ENCODE measurements around the gene CHD8. TPM values are rescaled to one million over a fixed set of nuclear protein-coding genes. Genes with fewer than 3 reads are reported as not detected.
A peak's percentile ranks its signal among the peaks of the same experiment; 100 is the strongest.

The CHD8 gene
- total RNA-seq, 1 experiment from 2014 or later = 135 TPM

- peak within 1 kb of the TSS; percentile 73 for H3K14ac ChIP-seq (ENCODE audit: insufficient read depth, low read length)
- no peak within 1 kb of the TSS for H3K4ac ChIP-seq (ENCODE audit: low read depth, low read length)
- Mint-ChIP-seq H3K4me1 (peaks cover 8 to 13% of the 10 kb centered on the region in 2 experiments), H3K27me3 (ENCODE audit: low read depth) (no peaks in the 10 kb centered on the region), H3K36me3 (ENCODE audit: insufficient read depth in 1 of 3, low read depth in 3 of 3) (peaks cover 16 to 30% (median 29%) of the 10 kb centered on the region in 3 experiments; a peak in 6 of 7 replicates), H3K27ac (peak within 1 kb of the TSS; percentile 97 to 99 (median 97)), H3K4me3 (peak within 1 kb of the TSS; percentile 98 to 100), H3K9me3 (no peaks in the 10 kb centered on the region; a peak in 1 of 5 replicates)
- peak within 1 kb of the TSS; percentile 93 for H3K9ac ChIP-seq (ENCODE audit: extremely low read depth, insufficient read length, low read length)
- no peak within 1 kb of the TSS for H4K8ac ChIP-seq (replicated peaks; ENCODE audit: insufficient read length, low read depth, low read length)
- H3K4me1 ChIP-seq (ENCODE audit: insufficient read depth, low read length) = no peaks in the 10 kb centered on the region
- H4K20me1 ChIP-seq (ENCODE audit: control insufficient read depth, insufficient read depth, insufficient read length) = no peaks in the 10 kb centered on the region
- H2BK12ac ChIP-seq (ENCODE audit: insufficient read length, low read depth, low read length) = no peak within 1 kb of the TSS
- peak within 1 kb of the TSS; percentile 92 for H3K18ac ChIP-seq (ENCODE audit: insufficient read length, low read depth, low read length)
- peaks cover 1% of the 10 kb centered on the region; the same call in 1 of the 2 replicates for H3K79me2 ChIP-seq (ENCODE audit: insufficient read depth, low read length)
- H2BK15ac ChIP-seq (ENCODE audit: low read depth, low read length) = no peak within 1 kb of the TSS
- H3K56ac ChIP-seq (ENCODE audit: insufficient read length, low read depth, low read length) = no peak within 1 kb of the TSS
- H3K27ac ChIP-seq (ENCODE audit: insufficient read length, low read depth, low read length) = peak within 1 kb of the TSS; percentile 69
- H3K79me1 ChIP-seq (ENCODE audit: insufficient read depth, low read depth, low read length, poor library complexity, severe bottlenecking) = peaks cover 5% of the 10 kb centered on the region
- H3T11ph ChIP-seq (ENCODE audit: low read length) = no peak within 1 kb of the TSS
- peak within 1 kb of the TSS; percentile 89 for H2AFZ ChIP-seq (ENCODE audit: low read length)
- no peak within 1 kb of the TSS for H4K91ac ChIP-seq (ENCODE audit: insufficient read length, low read depth, low read length)
- H3K23ac ChIP-seq (ENCODE audit: insufficient read length, low read depth, low read length) = no peak within 1 kb of the TSS
- H2BK20ac ChIP-seq (ENCODE audit: low read depth, low read length, poor library complexity, severe bottlenecking) = no peak within 1 kb of the TSS
- H3K4me2 ChIP-seq (ENCODE audit: insufficient read depth, insufficient read length, low read length) = peak within 1 kb of the TSS; percentile 93
- peak within 1 kb of the TSS; percentile 12 for H2BK5ac ChIP-seq (ENCODE audit: insufficient read length, low read length)
- H2AK5ac ChIP-seq (ENCODE audit: insufficient read length, low read length) = no peak within 1 kb of the TSS
- H4K5ac ChIP-seq (ENCODE audit: insufficient read length, low read depth, low read length) = no peak within 1 kb of the TSS
- peaks cover 7% of the 10 kb centered on the region for H3K23me2 ChIP-seq (ENCODE audit: insufficient read length, low read depth, low read length, poor library complexity, severe bottlenecking)
- peak; percentile 99 for DNase-seq
- no peaks in the 10 kb centered on the region for H3K9me3 ChIP-seq (ENCODE audit: control insufficient read depth, low read depth, low read length)
- TF ChIP-seq CTCF (conservative IDR thresholded peaks at IDR 0.05) = peak; percentile 94
- H2BK120ac ChIP-seq (ENCODE audit: low read depth, low read length, poor library complexity, severe bottlenecking) = no peak within 1 kb of the TSS
- H3K27me3 ChIP-seq (ENCODE audit: insufficient read depth, low read length) = no peaks in the 10 kb centered on the region
- no CpG with 5 or more reads among the region's 49 CpGs for WGBS (ENCODE audit: extremely low coverage, insufficient read length, low lambda C conversion rate)
Measured at GRCh38 chr14:21476925-21477681, 21.2 kb upstream of the CHD8 start, which contains the start of the genes RAB2B and TOX4. Gene RAB2B (minus strand): TSS chr14:21476959. CDS start chr14:21476872, 87 bp downstream. Gene TOX4 (plus strand): TSS chr14:21477195. CDS start chr14:21477279, 84 bp downstream.
